Cardiac muscle cell (in vitro differentiated cells and primary cell): ENCODE data around the gene DOCK2. TPM values are rescaled to one million over a fixed set of nuclear protein-coding genes. Genes with fewer than 3 reads are reported as not detected.
A peak's percentile ranks its signal among the peaks of the same experiment; 100 is the strongest.

Source experiments
- DNase-seq, 2 donors: peaks; one replicate each; pipeline versions ENCODE4 v3.0.0 to v3.0.0-alpha.2; 2010 to 2017; ENCODE audit warnings: low read depth in 1 of 2, low spot score in 1 of 2
- H3K27ac ChIP-seq: fragments of 200-600 bp; sonication (generic); 2 replicates; pipeline ENCODE4 v1.5.1; 2016
- H3K27me3 ChIP-seq: fragments of 200-600 bp; sonication (generic); 2 replicates; pipeline ENCODE4 v1.6.0; 2016; ENCODE audit warnings: control low read depth
- H3K36me3 ChIP-seq: fragments of 200-600 bp; sonication (generic); 2 replicates; pipeline ENCODE4 v1.5.1; 2016; ENCODE audit warnings: control low read depth
- H3K4me1 ChIP-seq: fragments of 200-600 bp; sonication (generic); 2 replicates; pipeline ENCODE4 v1.8.1; 2017; ENCODE audit warnings: low read depth, mild to moderate bottlenecking, mixed run types
- H3K4me3 ChIP-seq: fragments of 200-600 bp; sonication (generic); 2 replicates; pipeline ENCODE4 v1.5.1; 2016; ENCODE audit warnings: mild to moderate bottlenecking
- H3K9me3 ChIP-seq: fragments of 200-600 bp; sonication (generic); 2 replicates; pipeline ENCODE4 v1.5.1; 2017; ENCODE audit warnings: low read depth, mild to moderate bottlenecking, control low read depth
- CTCF ChIP-seq: IDR thresholded peaks from 2 replicates; pipeline ENCODE4 v1.5.1; 2012; ENCODE audit warnings: low read depth, mild to moderate bottlenecking, low read length
- polyA plus RNA-seq: library from polyadenylated mRNA; unstranded; fragments of >200 nt; fragmentation: Nextera tagmentation; extraction: Ambion mirVana; gene quantifications from 2 replicates; pipeline ENCODE4 v1.2.1, GENCODE V29; 2016
- total RNA-seq: library from RNA; depleted of rRNA; stranded (reverse); fragments of >200 nt; gene quantifications from 2 replicates; pipeline ENCODE4 v1.2.3, GENCODE V29; 2016

The DOCK2 gene
- total and polyA plus RNA-seq, 2 experiments from 2014 or later = 3.3 to 6.5 TPM

GRCh38 chr5:169695919-169696490, 58.9 kb downstream of the DOCK2 start:
- no peaks in the 10 kb centered on the region for H3K9me3 ChIP-seq
- H3K36me3 ChIP-seq = no peaks in the 10 kb centered on the region
- no peak for TF ChIP-seq CTCF
- H3K4me1 ChIP-seq = no peaks in the 10 kb centered on the region
- no peak overlapping the region for H3K27ac ChIP-seq
- H3K27me3 ChIP-seq = peaks cover 4% of the 10 kb centered on the region
- peak in 1 of 2 donors; percentile 94 for DNase-seq
- H3K4me3 ChIP-seq = no peak overlapping the region

GRCh38 chr5:169696621-169697510, 59.8 kb downstream of the DOCK2 start:
- TF ChIP-seq CTCF = no peak
- H3K27ac ChIP-seq = no peak overlapping the region
- DNase-seq = peak in 1 of 2 donors; percentile 41
- H3K36me3 ChIP-seq = no peaks in the 10 kb centered on the region
- H3K27me3 ChIP-seq = peaks cover 4% of the 10 kb centered on the region
- H3K4me1 ChIP-seq = peaks cover 3% of the 10 kb centered on the region
- H3K4me3 ChIP-seq = no peak overlapping the region
- no peaks in the 10 kb centered on the region for H3K9me3 ChIP-seq

GRCh38 chr5:169697511-169697890, 60.4 kb downstream of the DOCK2 start:
- no peaks in the 10 kb centered on the region for H3K36me3 ChIP-seq

GRCh38 chr5:169697976-169698375, 60.9 kb downstream of the DOCK2 start:
- Histone ChIP-seq H3K9me3 (no peaks in the 10 kb centered on the region), H3K27me3 (peaks cover 4% of the 10 kb centered on the region), H3K4me1 (peaks cover 14% of the 10 kb centered on the region), H3K27ac (no peak overlapping the region), H3K4me3 (no peak overlapping the region), H3K36me3 (no peaks in the 10 kb centered on the region)
- DNase-seq = no peak
- no peak for TF ChIP-seq CTCF

More at GRCh38 chr5:169697511-169697890, 60.4 kb downstream of the DOCK2 start:
- peaks cover 9% of the 10 kb centered on the region for H3K4me1 ChIP-seq
- TF ChIP-seq CTCF = no peak
- DNase-seq = no peak
- H3K27ac ChIP-seq = no peak overlapping the region
- H3K9me3 ChIP-seq = no peaks in the 10 kb centered on the region
- H3K27me3 ChIP-seq = peaks cover 4% of the 10 kb centered on the region
- no peak overlapping the region for H3K4me3 ChIP-seq

- no peaks in the 10 kb centered on the region for H3K36me3 ChIP-seq
- no peak overlapping the region for H3K4me3 ChIP-seq
- DNase-seq = no peak
- H3K9me3 ChIP-seq = no peaks in the 10 kb centered on the region
- H3K27ac ChIP-seq = no peak overlapping the region
- peaks cover 35% of the 10 kb centered on the region for H3K4me1 ChIP-seq
- H3K27me3 ChIP-seq = peaks cover 4% of the 10 kb centered on the region
- no peak for TF ChIP-seq CTCF
Observed at GRCh38 chr5:169700611-169701010, 63.5 kb downstream of the DOCK2 start.
